Measurements from ENCODE around the gene FLOT2.

FLOT2 gene

DNA sequence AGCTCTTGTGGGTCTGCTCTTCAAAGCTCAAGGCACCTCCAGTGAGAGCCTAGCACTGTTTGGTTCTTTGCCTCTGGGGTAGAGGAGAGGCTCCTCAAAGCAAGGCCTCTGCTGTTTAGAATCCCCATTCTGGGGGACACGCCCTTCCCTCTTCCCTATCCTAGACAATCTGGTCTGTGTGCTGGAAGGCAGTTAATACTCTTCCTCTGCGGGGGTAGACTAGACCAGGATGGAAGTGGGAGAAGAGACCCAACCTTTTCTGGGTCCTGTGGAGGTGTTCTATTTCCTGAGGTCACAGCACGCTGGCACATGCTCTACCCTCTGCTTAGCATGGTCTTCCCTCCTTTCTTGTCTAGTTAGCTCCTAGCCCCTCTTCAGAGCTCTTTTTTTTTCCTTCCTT, 35.0 kb downstream of the FLOT2 start:
- no peak overlapping the region for H3K27ac ChIP-seq (ENCODE audit: low read length)
- H3K9ac ChIP-seq (ENCODE audit: low read depth, low read length) = no peak overlapping the region
- H3K4me1 ChIP-seq (ENCODE audit: insufficient read depth, low read length) = peaks cover 2% of the 10 kb centered on the region; the same call in 1 of the 2 replicates

GRCh38 chr17:28861393-28862203, 35.9 kb downstream of the FLOT2 start:
- Histone ChIP-seq H3K9ac (ENCODE audit: low read depth, low read length) (no peak overlapping the region), H3K4me1 (ENCODE audit: insufficient read depth, low read length) (peaks cover 2% of the 10 kb centered on the region; the same call in 1 of the 2 replicates), H3K9me3 (ENCODE audit: insufficient read depth, low read depth, low read length) (no peaks in the 10 kb centered on the region), H3K36me3 (ENCODE audit: insufficient read depth, low read depth, low read length) (peaks cover 42% of the 10 kb centered on the region), H3K27me3 (ENCODE audit: insufficient read depth, low read length) (no peaks in the 10 kb centered on the region), H3K27ac (ENCODE audit: low read length) (no peak overlapping the region), H3K4me3 (ENCODE audit: low read length) (no peak overlapping the region)

More for the DNA sequence above, 35.0 kb downstream of the FLOT2 start:
- Histone ChIP-seq H3K9me3 (ENCODE audit: insufficient read depth, low read depth, low read length) (no peaks in the 10 kb centered on the region), H3K4me3 (ENCODE audit: low read length) (no peak overlapping the region), H3K36me3 (ENCODE audit: insufficient read depth, low read depth, low read length) (peaks cover 39% of the 10 kb centered on the region), H3K27me3 (ENCODE audit: insufficient read depth, low read length) (no peaks in the 10 kb centered on the region)

- Histone ChIP-seq H3K4me3 (ENCODE audit: low read length) (no peak overlapping the region), H3K9ac (ENCODE audit: low read depth, low read length) (no peak overlapping the region), H3K27ac (ENCODE audit: low read length) (no peak overlapping the region)
Measured at GRCh38 chr17:28860363-28860808, 37.1 kb downstream of the FLOT2 start.

DNA sequence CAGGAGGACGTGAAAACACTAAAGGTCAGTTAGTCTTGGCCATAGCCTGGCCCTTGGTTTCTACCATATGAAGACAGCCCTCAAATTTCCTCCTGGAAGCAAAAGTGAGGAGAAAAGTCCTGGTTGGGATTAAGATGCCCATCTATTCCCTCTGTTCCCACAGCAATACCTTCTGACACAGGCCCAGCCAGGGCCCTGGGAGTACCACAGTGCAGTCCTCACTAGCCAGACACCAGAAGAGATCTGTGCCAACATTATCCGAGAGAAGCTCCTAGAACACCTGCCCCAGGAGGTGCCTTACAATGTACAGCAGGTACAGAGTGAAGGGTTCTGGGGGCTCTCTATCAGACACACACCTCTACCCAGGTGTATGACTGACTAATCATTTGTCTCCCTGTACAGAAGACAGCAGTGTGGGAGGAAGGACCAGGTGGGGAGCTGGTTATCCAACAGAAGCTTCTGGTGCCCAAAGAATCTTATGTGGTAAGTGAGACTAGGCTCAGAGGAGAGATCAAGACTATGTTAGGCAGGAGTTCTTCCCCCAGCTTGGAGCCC, 38.7 kb downstream of the FLOT2 start:
- H3K27me3 ChIP-seq (ENCODE audit: insufficient read depth, low read length) = no peaks in the 10 kb centered on the region
- peaks cover 47% of the 10 kb centered on the region for H3K36me3 ChIP-seq (ENCODE audit: insufficient read depth, low read depth, low read length)
- H3K9ac ChIP-seq (ENCODE audit: low read depth, low read length) = no peak overlapping the region
- no peaks in the 10 kb centered on the region for H3K9me3 ChIP-seq (ENCODE audit: insufficient read depth, low read depth, low read length)
- 0 out of 2 replicates have a peak, but pooled peaks cover 3% of the 10 kb centered on the region for H3K4me1 ChIP-seq (ENCODE audit: insufficient read depth, low read length)
- no peak overlapping the region for H3K27ac ChIP-seq (ENCODE audit: low read length)
- no peak overlapping the region for H3K4me3 ChIP-seq (ENCODE audit: low read length)

More at GRCh38 chr17:28860363-28860808, 37.1 kb downstream of the FLOT2 start:
- no peaks in the 10 kb centered on the region for H3K9me3 ChIP-seq (ENCODE audit: insufficient read depth, low read depth, low read length)
- peaks cover 5% of the 10 kb centered on the region; the same call in 1 of the 2 replicates for H3K4me1 ChIP-seq (ENCODE audit: insufficient read depth, low read length)
- H3K27me3 ChIP-seq (ENCODE audit: insufficient read depth, low read length) = no peaks in the 10 kb centered on the region
- peaks cover 47% of the 10 kb centered on the region for H3K36me3 ChIP-seq (ENCODE audit: insufficient read depth, low read depth, low read length)

DNA sequence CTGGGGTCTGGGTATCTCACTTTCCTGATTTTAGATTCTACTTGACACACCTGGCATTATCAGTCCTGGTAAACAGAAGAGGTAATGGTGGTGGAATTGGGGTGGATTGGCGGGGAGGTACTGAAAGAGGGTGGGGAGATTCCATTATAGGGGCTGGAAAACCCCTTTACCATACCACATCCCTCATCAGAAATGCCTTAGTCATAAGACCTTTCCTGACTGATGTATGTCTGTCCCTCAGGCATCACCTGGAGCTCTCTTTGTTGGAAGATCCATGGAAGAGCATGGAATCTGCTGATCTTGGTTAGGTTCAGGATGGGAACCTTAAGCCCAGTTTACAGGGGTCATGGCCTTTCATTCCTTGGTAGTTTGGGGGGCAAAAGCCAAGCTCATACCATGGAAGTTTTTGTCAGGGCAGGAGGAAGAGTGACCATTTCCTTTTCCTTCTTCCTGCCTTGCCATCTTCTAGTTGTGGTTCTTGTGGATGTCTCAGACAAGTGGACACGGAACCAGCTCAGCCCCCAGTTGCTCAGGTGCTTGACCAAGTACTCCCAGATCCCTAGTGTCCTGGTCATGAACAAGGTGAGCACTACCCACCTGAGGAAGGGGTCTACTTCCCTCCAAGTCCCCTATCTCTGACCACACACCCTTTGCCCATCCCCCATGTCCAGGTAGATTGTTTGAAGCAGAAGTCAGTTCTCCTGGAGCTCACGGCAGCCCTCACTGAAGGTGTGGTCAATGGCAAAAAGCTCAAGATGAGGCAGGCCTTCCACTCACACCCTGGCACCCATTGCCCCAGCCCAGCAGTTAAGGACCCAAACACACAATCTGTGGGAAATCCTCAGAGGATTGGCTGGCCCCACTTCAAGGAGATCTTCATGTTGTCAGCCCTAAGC, 39.4 kb downstream of the FLOT2 start:
- peaks cover 47% of the 10 kb centered on the region for H3K36me3 ChIP-seq (ENCODE audit: insufficient read depth, low read depth, low read length)

GRCh38 chr17:28856028-28856574, 41.4 kb downstream of the FLOT2 start:
- Histone ChIP-seq H3K4me3 (ENCODE audit: low read length) (no peak overlapping the region), H3K4me1 (ENCODE audit: insufficient read depth, low read length) (0 out of 2 replicates have a peak, but pooled peaks cover 3% of the 10 kb centered on the region), H3K9me3 (ENCODE audit: insufficient read depth, low read depth, low read length) (no peaks in the 10 kb centered on the region), H3K27me3 (ENCODE audit: insufficient read depth, low read length) (no peaks in the 10 kb centered on the region), H3K36me3 (ENCODE audit: insufficient read depth, low read depth, low read length) (peaks cover 40% of the 10 kb centered on the region), H3K27ac (ENCODE audit: low read length) (no peak overlapping the region), H3K9ac (ENCODE audit: low read depth, low read length) (no peak overlapping the region)

More for the DNA sequence above, 39.4 kb downstream of the FLOT2 start:
- no peak overlapping the region for H3K9ac ChIP-seq (ENCODE audit: low read depth, low read length)
- H3K4me1 ChIP-seq (ENCODE audit: insufficient read depth, low read length) = 0 out of 2 replicates have a peak, but pooled peaks cover 3% of the 10 kb centered on the region
- H3K9me3 ChIP-seq (ENCODE audit: insufficient read depth, low read depth, low read length) = no peaks in the 10 kb centered on the region
- H3K27ac ChIP-seq (ENCODE audit: low read length) = no peak overlapping the region
- H3K4me3 ChIP-seq (ENCODE audit: low read length) = no peak overlapping the region
- no peaks in the 10 kb centered on the region for H3K27me3 ChIP-seq (ENCODE audit: insufficient read depth, low read length)

DNA sequence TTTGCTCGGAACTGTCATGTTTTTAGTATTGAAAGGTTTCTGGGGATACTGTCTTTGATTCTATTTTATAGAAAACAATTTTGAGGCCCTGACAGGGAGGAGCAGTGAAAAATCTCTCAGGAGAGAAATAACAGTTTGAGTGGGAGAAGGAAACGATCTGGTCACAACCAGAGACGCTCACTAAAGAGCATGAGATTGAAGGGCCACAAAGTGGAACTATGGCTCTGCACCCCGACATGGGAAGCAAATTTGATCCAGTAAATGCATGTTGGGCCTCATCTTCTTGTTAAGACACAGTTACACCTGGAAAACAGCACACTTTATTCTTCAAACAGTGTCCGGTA, 42.2 kb downstream of the FLOT2 start:
- H3K9ac ChIP-seq (ENCODE audit: low read depth, low read length) = peak overlapping the region; percentile 88; the same call in 1 of the 2 replicates
- peak overlapping the region; percentile 89 for H3K4me3 ChIP-seq (ENCODE audit: low read length)
- no peaks in the 10 kb centered on the region for H3K27me3 ChIP-seq (ENCODE audit: insufficient read depth, low read length)
- no peaks in the 10 kb centered on the region for H3K9me3 ChIP-seq (ENCODE audit: insufficient read depth, low read depth, low read length)
- H3K4me1 ChIP-seq (ENCODE audit: insufficient read depth, low read length) = 0 out of 2 replicates have a peak, but pooled peaks cover 3% of the 10 kb centered on the region
- H3K27ac ChIP-seq (ENCODE audit: low read length) = peak overlapping the region; percentile 24
- H3K36me3 ChIP-seq (ENCODE audit: insufficient read depth, low read depth, low read length) = peaks cover 35% of the 10 kb centered on the region

- Histone ChIP-seq H3K4me1 (ENCODE audit: insufficient read depth, low read length) (0 out of 2 replicates have a peak, but pooled peaks cover 3% of the 10 kb centered on the region), H3K9ac (ENCODE audit: low read depth, low read length) (peak within 1 kb of the TSS; percentile 88), H3K4me3 (ENCODE audit: low read length) (peak within 1 kb of the TSS; percentile 89), H3K27me3 (ENCODE audit: insufficient read depth, low read length) (no peaks in the 10 kb centered on the region), H3K9me3 (ENCODE audit: insufficient read depth, low read depth, low read length) (no peaks in the 10 kb centered on the region), H3K27ac (ENCODE audit: low read length) (peak within 1 kb of the TSS; percentile 40), H3K36me3 (ENCODE audit: insufficient read depth, low read depth, low read length) (peaks cover 28% of the 10 kb centered on the region)
Measured at GRCh38 chr17:28854457-28855335, 42.8 kb downstream of the FLOT2 start, which contains the start of gene ERAL1. TSS of gene ERAL1 (plus strand) at chr17:28855016. CDS start at chr17:28855035, 19 bp downstream.

- no peaks in the 10 kb centered on the region for H3K27me3 ChIP-seq (ENCODE audit: insufficient read depth, low read length)
- no peak overlapping the region for H3K27ac ChIP-seq (ENCODE audit: low read length)
- H3K4me1 ChIP-seq (ENCODE audit: insufficient read depth, low read length) = 0 out of 2 replicates have a peak, but pooled peaks cover 3% of the 10 kb centered on the region
- no peak overlapping the region for H3K4me3 ChIP-seq (ENCODE audit: low read length)
- H3K9me3 ChIP-seq (ENCODE audit: insufficient read depth, low read depth, low read length) = no peaks in the 10 kb centered on the region
- H3K36me3 ChIP-seq (ENCODE audit: insufficient read depth, low read depth, low read length) = peaks cover 16% of the 10 kb centered on the region
- H3K9ac ChIP-seq (ENCODE audit: low read depth, low read length) = no peak overlapping the region
Measured at GRCh38 chr17:28853295-28853694, 44.2 kb downstream of the FLOT2 start.

GRCh38 chr17:28849281-28849680, 48.3 kb downstream of the FLOT2 start:
- H3K9ac ChIP-seq (ENCODE audit: low read depth, low read length) = no peak overlapping the region
- no peaks in the 10 kb centered on the region for H3K27me3 ChIP-seq (ENCODE audit: insufficient read depth, low read length)
- H3K4me1 ChIP-seq (ENCODE audit: insufficient read depth, low read length) = no peaks in the 10 kb centered on the region
- no peaks in the 10 kb centered on the region for H3K9me3 ChIP-seq (ENCODE audit: insufficient read depth, low read depth, low read length)
- no peak overlapping the region for H3K27ac ChIP-seq (ENCODE audit: low read length)
- no peaks in the 10 kb centered on the region for H3K36me3 ChIP-seq (ENCODE audit: insufficient read depth, low read depth, low read length)
- H3K4me3 ChIP-seq (ENCODE audit: low read length) = no peak overlapping the region

Data from iPS-20b (cell line).